Peyer's patch (tissue), 4 donors: ENCODE results near the gene USP36. TPM values are rescaled to one million over a fixed set of nuclear protein-coding genes. Genes with fewer than 3 reads are reported as not detected.

ENCODE experiments used
- DNase-seq, 3 donors: peaks; one replicate each; pipeline ENCODE4 v3.0.0-alpha.2; 2017 to 2019
- H3K27ac ChIP-seq, 4 donors: fragments of 200-600 bp; sonication (generic); one replicate each; pipeline ENCODE4 v1.5.1; 2016 to 2019
- H3K27me3 ChIP-seq, 2 donors: fragments of 200-600 bp; sonication (generic); one replicate each; pipeline ENCODE4 v1.5.1; 2019
- H3K36me3 ChIP-seq, 3 donors: fragments of 200-600 bp; sonication (generic); one replicate each; pipeline ENCODE4 v1.5.1; 2016 to 2019
- H3K4me1 ChIP-seq, 4 donors: fragments of 200-600 bp; sonication (generic); one replicate each; pipeline ENCODE4 v1.5.1; 2016 to 2019
- H3K4me3 ChIP-seq, 4 donors: fragments of 200-600 bp; sonication (generic); 1 replicate in 3 of 4; 2 replicates in 1 of 4; pipeline ENCODE4 v1.5.1; 2016 to 2019; ENCODE audit warnings: mild to moderate bottlenecking in 1 of 4
- H3K9me3 ChIP-seq, 4 donors: fragments of 200-600 bp; sonication (generic); one replicate each; pipeline ENCODE4 v1.5.1; 2016 to 2019; ENCODE audit warnings: mild to moderate bottlenecking in 1 of 4
- POLR2A ChIP-seq, 2 donors: fragments of 450-650 bp; IDR thresholded peaks; one replicate each; pipeline ENCODE4 v1.5.1; 2017; ENCODE audit warnings: antibody characterized with exemption in 2 of 2, mild to moderate bottlenecking in 2 of 2, moderate library complexity in 2 of 2
- total RNA-seq, 4 donors: library from RNA; depleted of rRNA; stranded (reverse); fragments of >200 nt; gene quantifications; one replicate each; pipeline ENCODE4 v1.1.0, GENCODE V29; 2016
- TF ChIP-seq, protein P1 (sequence below), 6 experiments: fragments of 450-650 bp in 4 of 6; fragments of 200-600 bp in 2 of 6; sonication (generic) in 1 of 6; IDR thresholded peaks; one replicate each; pipeline ENCODE4 v1.5.1; 2017 to 2019; ENCODE audit warnings: antibody characterized with exemption in 6 of 6, mild to moderate bottlenecking in 3 of 6, moderate library complexity in 1 of 6

USP36 gene
- total RNA-seq, 4 donors from 2014 or later: 20.7 to 130 (median 59.9) TPM

- Histone ChIP-seq H3K4me3 (no peak overlapping the region), H3K27ac (peak overlapping the region in 1 of 4 donors; percentile 40), H3K9me3 (no peaks in the 10 kb centered on the region), H3K36me3 (no peaks in the 10 kb centered on the region), H3K27me3 (no peaks in the 10 kb centered on the region), H3K4me1 (peaks cover 0 to 20% (median 11%) of the 10 kb centered on the region in 4 donors)
- peak in 1 of 3 donors; percentile 15 for DNase-seq
- TF ChIP-seq, protein P1, sequence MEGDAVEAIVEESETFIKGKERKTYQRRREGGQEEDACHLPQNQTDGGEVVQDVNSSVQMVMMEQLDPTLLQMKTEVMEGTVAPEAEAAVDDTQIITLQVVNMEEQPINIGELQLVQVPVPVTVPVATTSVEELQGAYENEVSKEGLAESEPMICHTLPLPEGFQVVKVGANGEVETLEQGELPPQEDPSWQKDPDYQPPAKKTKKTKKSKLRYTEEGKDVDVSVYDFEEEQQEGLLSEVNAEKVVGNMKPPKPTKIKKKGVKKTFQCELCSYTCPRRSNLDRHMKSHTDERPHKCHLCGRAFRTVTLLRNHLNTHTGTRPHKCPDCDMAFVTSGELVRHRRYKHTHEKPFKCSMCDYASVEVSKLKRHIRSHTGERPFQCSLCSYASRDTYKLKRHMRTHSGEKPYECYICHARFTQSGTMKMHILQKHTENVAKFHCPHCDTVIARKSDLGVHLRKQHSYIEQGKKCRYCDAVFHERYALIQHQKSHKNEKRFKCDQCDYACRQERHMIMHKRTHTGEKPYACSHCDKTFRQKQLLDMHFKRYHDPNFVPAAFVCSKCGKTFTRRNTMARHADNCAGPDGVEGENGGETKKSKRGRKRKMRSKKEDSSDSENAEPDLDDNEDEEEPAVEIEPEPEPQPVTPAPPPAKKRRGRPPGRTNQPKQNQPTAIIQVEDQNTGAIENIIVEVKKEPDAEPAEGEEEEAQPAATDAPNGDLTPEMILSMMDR (IDR thresholded peaks at IDR 0.05): no peak
- no peak for TF ChIP-seq POLR2A (IDR thresholded peaks at IDR 0.05)
Observed at GRCh38 chr17:78766743-78767294, 73.8 kb downstream of the USP36 start.

GRCh38 chr17:78766225-78766624 lies 74.4 kb downstream of the USP36 start:
- TF ChIP-seq POLR2A (IDR thresholded peaks at IDR 0.05): no peak
- TF ChIP-seq, protein P1 (IDR thresholded peaks at IDR 0.05): no peak
- Histone ChIP-seq H3K4me3 (no peak overlapping the region), H3K27ac (peak overlapping the region in 1 of 4 donors; percentile 10), H3K27me3 (no peaks in the 10 kb centered on the region), H3K4me1 (peaks cover 0 to 23% (median 11%) of the 10 kb centered on the region in 4 donors), H3K9me3 (no peaks in the 10 kb centered on the region), H3K36me3 (no peaks in the 10 kb centered on the region)
- no peak for DNase-seq

DNA sequence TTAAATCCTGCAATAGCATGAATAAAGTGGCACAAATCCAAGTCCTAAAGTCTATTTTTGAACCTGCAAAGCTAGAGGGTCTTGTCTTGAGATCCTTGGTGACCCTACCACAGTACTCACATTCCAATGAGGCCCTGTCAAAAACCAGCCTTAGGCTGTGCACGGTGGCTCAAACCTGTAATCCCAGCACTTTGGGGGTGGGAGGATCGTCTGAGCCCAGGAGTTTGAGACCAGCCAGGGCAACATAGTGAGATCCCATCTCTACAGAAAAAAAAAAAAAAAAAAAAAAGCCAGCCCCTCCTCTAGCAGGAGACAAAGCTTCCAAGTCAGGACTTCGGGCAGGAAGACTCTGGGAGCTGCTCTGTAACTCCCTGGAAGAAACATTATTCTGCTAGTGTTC lies 74.8 kb downstream of the USP36 start:
- DNase-seq: peak in 1 of 3 donors; percentile 12
- Histone ChIP-seq H3K9me3 (no peaks in the 10 kb centered on the region), H3K36me3 (no peaks in the 10 kb centered on the region), H3K27me3 (no peaks in the 10 kb centered on the region), H3K4me1 (peaks cover 0 to 27% (median 11%) of the 10 kb centered on the region in 4 donors), H3K27ac (peak overlapping the region in 1 of 4 donors; percentile 10), H3K4me3 (no peak overlapping the region)
- no peak for TF ChIP-seq POLR2A (IDR thresholded peaks at IDR 0.05)
- TF ChIP-seq, protein P1 (IDR thresholded peaks at IDR 0.05): no peak

- peaks cover under 1 to 30% (median 11%) of the 10 kb centered on the region in 4 donors for H3K4me1 ChIP-seq
- no peak for DNase-seq
- no peaks in the 10 kb centered on the region for H3K36me3 ChIP-seq
- H3K9me3 ChIP-seq: no peaks in the 10 kb centered on the region
- TF ChIP-seq POLR2A (IDR thresholded peaks at IDR 0.05): no peak
- TF ChIP-seq, protein P1 (IDR thresholded peaks at IDR 0.05): no peak
- H3K4me3 ChIP-seq: no peak overlapping the region
- H3K27me3 ChIP-seq: no peaks in the 10 kb centered on the region
- no peak overlapping the region for H3K27ac ChIP-seq
Observed at GRCh38 chr17:78764871-78765270, 75.7 kb downstream of the USP36 start.

GRCh38 chr17:78763561-78763960 lies 77.1 kb downstream of the USP36 start:
- Histone ChIP-seq H3K4me3 (no peak overlapping the region), H3K9me3 (no peaks in the 10 kb centered on the region), H3K36me3 (no peaks in the 10 kb centered on the region), H3K27ac (no peak overlapping the region), H3K4me1 (peaks cover 3 to 36% (median 13%) of the 10 kb centered on the region in 4 donors), H3K27me3 (no peaks in the 10 kb centered on the region)
- TF ChIP-seq, protein P1 (IDR thresholded peaks at IDR 0.05): no peak
- no peak for TF ChIP-seq POLR2A (IDR thresholded peaks at IDR 0.05)
- DNase-seq: peak in 1 of 3 donors; percentile 15
